NCI-H2107 treated with DMSO at 0.1 percent for 48 hours (cell line): ENCODE data around the gene SP2.

Experiments
- DNase-seq: peaks from one replicate; lab custom pipeline; 2025; ENCODE audit not compliant: unreplicated experiment; lab: John Stamatoyannopoulos, UW

Gene SP2

GRCh38 chr17:47970725-47971499 lies 74.9 kb downstream of the SP2 start, which contains the start of gene CDK5RAP3:
Gene CDK5RAP3 (plus strand): TSS chr17:47971113. CDS start chr17:47971147, 34 bp downstream.
- DNase-seq: peak; percentile 97

DNA sequence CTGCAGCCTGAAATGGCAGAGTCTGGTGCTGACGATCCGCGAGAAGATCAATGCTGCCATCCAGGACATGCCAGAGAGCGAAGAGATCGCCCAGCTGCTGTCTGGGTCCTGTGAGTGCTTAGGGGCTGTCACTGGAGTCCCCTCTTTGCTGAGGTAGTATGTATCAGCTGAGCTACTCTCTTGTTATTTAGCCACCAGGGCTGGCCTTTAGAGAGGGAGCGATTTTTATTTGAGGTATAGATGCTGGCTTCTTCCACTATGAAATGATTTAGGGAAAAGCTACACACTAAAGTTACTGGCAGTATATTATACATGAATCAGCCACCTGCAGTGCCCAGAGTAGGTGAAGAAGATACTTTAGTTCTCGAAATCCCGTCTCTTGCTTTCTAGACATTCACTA lies 77.5 kb downstream of the SP2 start:
- DNase-seq: no peak

- no peak for DNase-seq
These were observed 79.3 kb downstream of the SP2 start for GRCh38 chr17:47975189-47975822.

DNA sequence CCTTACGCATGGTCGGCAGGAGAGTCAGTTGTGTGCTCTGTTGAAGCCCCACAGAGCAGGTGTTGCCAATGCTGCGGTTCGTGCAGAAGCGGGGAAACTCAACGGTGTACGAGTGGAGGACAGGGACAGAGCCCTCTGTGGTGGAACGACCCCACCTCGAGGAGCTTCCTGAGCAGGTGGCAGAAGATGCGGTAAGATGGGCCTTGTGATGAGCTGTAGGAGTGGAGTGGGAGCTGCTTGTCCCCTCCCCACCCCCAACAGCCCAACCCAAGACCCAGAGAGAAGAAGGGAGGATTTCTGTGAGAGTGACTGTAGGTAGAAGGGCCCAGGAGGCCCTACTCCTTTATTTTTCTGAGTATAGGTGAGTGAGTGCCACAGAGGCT lies 79.8 kb downstream of the SP2 start:
- DNase-seq: no peak

DNA sequence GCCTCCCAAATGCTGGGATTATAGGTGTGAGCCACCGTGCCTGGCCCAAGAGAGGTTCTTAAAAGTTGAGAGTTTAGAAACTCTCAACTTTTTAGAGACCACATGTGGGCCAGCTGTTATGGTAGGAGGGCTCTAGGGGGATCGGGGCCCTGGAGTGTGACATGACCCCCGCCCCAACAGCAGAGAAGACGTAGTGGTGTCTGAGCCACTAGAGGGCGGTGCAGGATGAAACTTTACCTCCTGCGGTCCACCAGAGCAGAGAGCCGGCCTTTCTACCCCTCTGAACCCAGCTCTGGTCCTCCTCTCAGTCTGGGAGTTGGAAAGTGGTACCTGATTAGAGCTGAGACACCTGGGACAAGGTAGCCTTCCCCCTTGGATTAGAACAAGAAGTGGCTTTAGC lies 82.3 kb downstream of the SP2 start:
- DNase-seq: peak; percentile 30
